ENCODE measurements around the gene CHERP.

CHERP gene

GRCh38 chr19:16587833-16588823 is 45.9 kb upstream of the CHERP start:
- no peak overlapping the region for H3K4me3 ChIP-seq (ENCODE audit: low read depth, low read length)
- H3K27ac ChIP-seq: peak overlapping the region; percentile 90
- H3K9me3 ChIP-seq (ENCODE audit: severe bottlenecking): no peaks in the 10 kb centered on the region
- TF ChIP-seq, protein P1, sequence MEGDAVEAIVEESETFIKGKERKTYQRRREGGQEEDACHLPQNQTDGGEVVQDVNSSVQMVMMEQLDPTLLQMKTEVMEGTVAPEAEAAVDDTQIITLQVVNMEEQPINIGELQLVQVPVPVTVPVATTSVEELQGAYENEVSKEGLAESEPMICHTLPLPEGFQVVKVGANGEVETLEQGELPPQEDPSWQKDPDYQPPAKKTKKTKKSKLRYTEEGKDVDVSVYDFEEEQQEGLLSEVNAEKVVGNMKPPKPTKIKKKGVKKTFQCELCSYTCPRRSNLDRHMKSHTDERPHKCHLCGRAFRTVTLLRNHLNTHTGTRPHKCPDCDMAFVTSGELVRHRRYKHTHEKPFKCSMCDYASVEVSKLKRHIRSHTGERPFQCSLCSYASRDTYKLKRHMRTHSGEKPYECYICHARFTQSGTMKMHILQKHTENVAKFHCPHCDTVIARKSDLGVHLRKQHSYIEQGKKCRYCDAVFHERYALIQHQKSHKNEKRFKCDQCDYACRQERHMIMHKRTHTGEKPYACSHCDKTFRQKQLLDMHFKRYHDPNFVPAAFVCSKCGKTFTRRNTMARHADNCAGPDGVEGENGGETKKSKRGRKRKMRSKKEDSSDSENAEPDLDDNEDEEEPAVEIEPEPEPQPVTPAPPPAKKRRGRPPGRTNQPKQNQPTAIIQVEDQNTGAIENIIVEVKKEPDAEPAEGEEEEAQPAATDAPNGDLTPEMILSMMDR (IDR thresholded peaks at IDR 0.05; ENCODE audit: low read depth, low read length): no peak
- no peaks in the 10 kb centered on the region for H3K27me3 ChIP-seq (ENCODE audit: insufficient read depth, low read depth, severe bottlenecking)
- DNase-seq: peak; percentile 34
- H3K36me3 ChIP-seq: no peaks in the 10 kb centered on the region

- DNase-seq: peak; percentile 89
- H3K27ac ChIP-seq: peak overlapping the region; percentile 90
Measured at GRCh38 chr19:16586991-16587832, 45.0 kb upstream of the CHERP start.

GRCh38 chr19:16586477-16586871 is 44.2 kb upstream of the CHERP start:
- Histone ChIP-seq H3K36me3 (no peaks in the 10 kb centered on the region; the same call in 1 of the 2 replicates), H3K27ac (peak overlapping the region; percentile 90), H3K27me3 (ENCODE audit: insufficient read depth, low read depth, severe bottlenecking) (no peaks in the 10 kb centered on the region), H3K4me3 (ENCODE audit: low read depth, low read length) (no peak overlapping the region), H3K9me3 (ENCODE audit: severe bottlenecking) (no peaks in the 10 kb centered on the region)
- TF ChIP-seq, protein P1 (IDR thresholded peaks at IDR 0.05; ENCODE audit: low read depth, low read length): no peak
- DNase-seq: no peak

More at GRCh38 chr19:16586991-16587832, 45.0 kb upstream of the CHERP start:
- Histone ChIP-seq H3K9me3 (ENCODE audit: severe bottlenecking) (no peaks in the 10 kb centered on the region), H3K27me3 (ENCODE audit: insufficient read depth, low read depth, severe bottlenecking) (no peaks in the 10 kb centered on the region), H3K36me3 (no peaks in the 10 kb centered on the region; the same call in 1 of the 2 replicates), H3K4me3 (ENCODE audit: low read depth, low read length) (0 out of 2 replicates have a peak overlapping the region, but pooled peaks have one; percentile 10)
- TF ChIP-seq, protein P1 (IDR thresholded peaks at IDR 0.05; ENCODE audit: low read depth, low read length): no peak

- Histone ChIP-seq H3K9me3 (ENCODE audit: severe bottlenecking) (no peaks in the 10 kb centered on the region), H3K36me3 (no peaks in the 10 kb centered on the region; the same call in 1 of the 2 replicates), H3K4me3 (ENCODE audit: low read depth, low read length) (no peak overlapping the region), H3K27ac (peak overlapping the region; percentile 90), H3K27me3 (ENCODE audit: insufficient read depth, low read depth, severe bottlenecking) (no peaks in the 10 kb centered on the region)
- DNase-seq: no peak
- TF ChIP-seq, protein P1 (IDR thresholded peaks at IDR 0.05; ENCODE audit: low read depth, low read length): no peak
Measured at GRCh38 chr19:16585808-16586476, 43.7 kb upstream of the CHERP start.

DNA sequence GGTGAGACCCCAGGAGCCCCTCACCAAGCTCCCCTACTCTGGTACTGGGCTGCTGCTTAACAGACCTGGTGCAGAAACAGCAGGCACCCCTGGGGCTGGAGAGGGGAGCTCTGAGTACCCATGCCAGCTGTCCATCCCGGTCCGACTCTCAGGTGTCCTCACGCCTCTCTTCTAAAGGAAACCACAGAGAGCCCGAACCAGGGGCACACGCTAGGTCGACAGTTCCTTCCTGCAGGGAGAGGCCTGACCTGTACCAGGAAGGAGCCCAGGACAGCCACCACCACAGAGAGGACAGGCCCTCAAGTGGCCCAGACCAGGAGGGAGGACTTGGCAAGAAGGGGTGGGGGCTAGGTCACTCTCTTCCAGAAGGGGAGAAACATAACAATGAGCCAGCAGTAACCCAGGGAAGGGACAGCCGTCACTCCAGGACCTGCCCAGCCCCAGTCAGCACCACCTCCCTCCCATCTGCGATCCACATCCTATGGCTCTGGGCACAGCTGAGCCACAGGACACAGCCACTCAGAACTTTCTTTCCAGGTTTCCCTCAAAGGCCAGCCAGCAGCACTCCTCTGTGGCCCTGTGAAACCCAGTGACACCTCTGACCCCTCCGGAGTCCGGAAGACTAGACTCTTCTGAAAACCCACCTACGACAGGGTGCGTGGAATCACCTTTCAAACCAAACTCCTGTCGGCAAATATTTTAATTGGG is 43.0 kb upstream of the CHERP start:
- peak overlapping the region; percentile 90 for H3K27ac ChIP-seq
- no peak for DNase-seq
- H3K9me3 ChIP-seq (ENCODE audit: severe bottlenecking): no peaks in the 10 kb centered on the region
- H3K27me3 ChIP-seq (ENCODE audit: insufficient read depth, low read depth, severe bottlenecking): no peaks in the 10 kb centered on the region
- H3K4me3 ChIP-seq (ENCODE audit: low read depth, low read length): peak overlapping the region; percentile 41
- no peaks in the 10 kb centered on the region; the same call in 1 of the 2 replicates for H3K36me3 ChIP-seq
- TF ChIP-seq, protein P1 (IDR thresholded peaks at IDR 0.05; ENCODE audit: low read depth, low read length): no peak

Data from WERI-Rb-1 (cell line).